IMR-90 (cell line): Measurements from ENCODE around the gene GNG7. TPM values are rescaled to one million over a fixed set of nuclear protein-coding genes. Genes with fewer than 3 reads are reported as not detected.
"Not testable (repeated sequence)": the region's sequence is repeated elsewhere in the genome, so short reads cannot be mapped to it uniquely, and the experiment has no call there.

ENCODE experiments used
- ATAC-seq: fragments of 200-7000 bp; cut with Tn5 transposase; 2 replicates; pipeline ENCODE4 v1.9.1; 2020; ENCODE audit warnings: low read depth, mild to moderate bottlenecking, moderate library complexity
- BruUV-seq: library from RNA; stranded (reverse); fragments of 400-500 nt; replicated peaks from 2 replicates; lab custom pipeline; 2021; lab: Mats Ljungman, UMichigan
- CTCF ChIA-PET: fragments of 300-600 bp; formaldehyde crosslinking; extraction: SDS; loops from one replicate; lab custom pipeline; 2021; ENCODE audit warnings: antibody characterized with exemption; lab: Yijun Ruan, JAX
- POLR2A ChIA-PET: fragments of 300-600 bp; sonication (Branson Sonifier 250); formaldehyde crosslinking; loops from one replicate; lab custom pipeline; 2022; ENCODE audit warnings: antibody characterized with exemption; ENCODE audit not compliant: unreplicated experiment; lab: Charles Lee
- DNase-seq: peaks from one replicate; pipeline ENCODE4 v3.0.0; 2013
- H2AFZ ChIP-seq: replicated peaks from 2 replicates; pipeline ENCODE3; 2013; ENCODE audit warnings: low read length, mild to moderate bottlenecking; ENCODE audit not compliant: poor library complexity
- H2AK5ac ChIP-seq: 2 replicates; pipeline ENCODE4 v1.6.1; 2013; ENCODE audit warnings: low read depth, low read length, inconsistent platforms
- H2AK9ac ChIP-seq: replicated peaks from 2 replicates; pipeline ENCODE3; 2013; ENCODE audit warnings: mild to moderate bottlenecking, low read depth, low read length, moderate library complexity; ENCODE audit not compliant: poor library complexity
- H2BK120ac ChIP-seq: 2 replicates; pipeline ENCODE4 v1.6.1; 2013; ENCODE audit warnings: low read depth, low read length, inconsistent platforms
- H2BK15ac ChIP-seq: 3 replicates; pipeline ENCODE4 v1.6.1; 2013; ENCODE audit warnings: low read depth, low read length, inconsistent platforms
- H2BK20ac ChIP-seq: 2 replicates; pipeline ENCODE4 v1.6.1; 2013; ENCODE audit warnings: low read depth, mild to moderate bottlenecking, inconsistent platforms, low read length, moderate library complexity
- H2BK5ac ChIP-seq: 2 replicates; pipeline ENCODE4 v1.6.1; 2013; ENCODE audit warnings: mild to moderate bottlenecking, low read depth, low read length, inconsistent platforms; ENCODE audit not compliant: poor library complexity, severe bottlenecking
- H3K14ac ChIP-seq: replicated peaks from 2 replicates; pipeline ENCODE4 v1.6.1; 2013; ENCODE audit warnings: low read depth, low read length, inconsistent platforms
- H3K18ac ChIP-seq: 2 replicates; pipeline ENCODE4 v1.6.1; 2013; ENCODE audit warnings: low read depth, low read length, control low read depth
- H3K23ac ChIP-seq: 2 replicates; pipeline ENCODE4 v1.6.1; 2013; ENCODE audit warnings: low read depth, low read length, inconsistent platforms
- H3K27ac ChIP-seq: 2 replicates; pipeline ENCODE4 v1.5.1; 2013; ENCODE audit warnings: mild to moderate bottlenecking, control low read depth, low read length; ENCODE audit not compliant: insufficient read depth
- H3K27me3 ChIP-seq: 2 replicates; pipeline ENCODE4 v1.6.1; 2013; ENCODE audit warnings: low read length; ENCODE audit not compliant: control insufficient read depth, insufficient read depth
- H3K36me3 ChIP-seq: 2 replicates; pipeline ENCODE4 v1.6.1; 2013; ENCODE audit warnings: low read length, mixed read lengths; ENCODE audit not compliant: control insufficient read depth, insufficient read depth
- H3K4ac ChIP-seq: 2 replicates; pipeline ENCODE4 v1.6.1; 2013; ENCODE audit warnings: low read depth, low read length, inconsistent platforms
- H3K4me1 ChIP-seq: 2 replicates; pipeline ENCODE4 v1.6.1; 2013; ENCODE audit warnings: low read length, mixed read lengths; ENCODE audit not compliant: control insufficient read depth, insufficient read depth
- H3K4me2 ChIP-seq: 2 replicates; pipeline ENCODE4 v1.6.1; 2013; ENCODE audit warnings: low read depth, mild to moderate bottlenecking, control low read depth, low read length, moderate library complexity
- H3K4me3 ChIP-seq: 2 replicates; pipeline ENCODE4 v1.5.1; 2013; ENCODE audit warnings: low read depth, mild to moderate bottlenecking, control low read depth, low read length, moderate library complexity; ENCODE audit not compliant: insufficient read depth
- H3K56ac ChIP-seq: 2 replicates; pipeline ENCODE4 v1.6.1; 2013; ENCODE audit warnings: low read length, inconsistent platforms; ENCODE audit not compliant: insufficient read depth; ENCODE audit errors: extremely low read depth
- H3K79me1 ChIP-seq, 2 experiments: 2 replicates each; pipeline ENCODE4 v1.6.1; 2013; ENCODE audit warnings: low read length in 2 of 2, inconsistent platforms in 1 of 2, low read depth in 1 of 2
- H3K9ac ChIP-seq: 2 replicates; pipeline ENCODE4 v1.6.1; 2013; ENCODE audit warnings: low read depth, low read length, control low read depth
- H3K9me1 ChIP-seq: 2 replicates; pipeline ENCODE4 v1.6.1; 2013; ENCODE audit warnings: low read length, inconsistent platforms; ENCODE audit not compliant: insufficient read depth
- H3K9me3 ChIP-seq: 2 replicates; pipeline ENCODE4 v1.6.1; 2013; ENCODE audit warnings: low read length; ENCODE audit not compliant: control insufficient read depth, insufficient read depth
- H4K20me1 ChIP-seq: 2 replicates; pipeline ENCODE4 v1.6.1; 2013; ENCODE audit warnings: low read length, inconsistent platforms; ENCODE audit not compliant: insufficient read depth
- H4K5ac ChIP-seq: 2 replicates; pipeline ENCODE4 v1.6.1; 2013; ENCODE audit warnings: mild to moderate bottlenecking, low read depth, low read length, control low read depth
- H4K8ac ChIP-seq, 2 experiments: 2 replicates each; pipeline ENCODE4 v1.6.1; 2013; ENCODE audit warnings: low read depth in 2 of 2, low read length in 2 of 2, control low read depth in 1 of 2, inconsistent platforms in 1 of 2
- H4K91ac ChIP-seq: 2 replicates; pipeline ENCODE4 v1.6.1; 2013; ENCODE audit warnings: low read depth, low read length, inconsistent platforms; ENCODE audit not compliant: insufficient read depth
- CEBPB ChIP-seq: IDR thresholded peaks from 2 replicates; pipeline ENCODE4 v1.6.1; 2012; ENCODE audit warnings: low read depth, low read length, improper control_type of control experiment
- CHD1 ChIP-seq: IDR thresholded peaks from 2 replicates; pipeline ENCODE4 v1.6.1; 2012; ENCODE audit warnings: low read depth, low read length, improper control_type of control experiment
- FOS ChIP-seq: fragments of 150-350 bp; IDR thresholded peaks from 2 replicates; pipeline ENCODE4 v1.6.1; 2016; ENCODE audit warnings: low read depth, low read length
- MXI1 ChIP-seq: IDR thresholded peaks from 2 replicates; pipeline ENCODE4 v1.6.1; 2012; ENCODE audit warnings: low read depth, mild to moderate bottlenecking, low read length, moderate library complexity, borderline replicate concordance
- POLR2A ChIP-seq: IDR thresholded peaks from 2 replicates; pipeline ENCODE4 v1.6.1; 2012; ENCODE audit warnings: mild to moderate bottlenecking, low read depth, low read length
- RAD21 ChIP-seq: IDR thresholded peaks from 2 replicates; pipeline ENCODE4 v1.6.1; 2012; ENCODE audit warnings: low read length, improper control_type of control experiment
- RFX5 ChIP-seq: IDR thresholded peaks from 2 replicates; pipeline ENCODE4 v1.8.0; 2012; ENCODE audit warnings: low read depth, mild to moderate bottlenecking, low read length, moderate library complexity
- WGBS, 2 experiments: methylation state at CpG; one replicate each; pipeline versions ENCODE4 v1.1.5 to v1.1.7; 2013; ENCODE audit warnings: missing lambda C conversion rate in 2 of 2; ENCODE audit not compliant: insufficient read length in 1 of 2; ENCODE audit errors: extremely low coverage in 2 of 2; 5-methylcytosine and 5-hydroxymethylcytosine counted together
- dilution Hi-C: fragments of 300-500 bp; cut with HindIII; formaldehyde crosslinking; loops from one replicate; pipeline ENCODE4 v1.14.3; 2018; ENCODE audit warnings: low sequenced_read_pairs; ENCODE audit not compliant: unreplicated experiment
- in situ Hi-C: fragments of 300-500 bp; cut with MboI; formaldehyde crosslinking; loops from 3 replicates; pipeline ENCODE4 v1.14.3; 2019; ENCODE audit warnings: low sequenced_read_pairs, inconsistent platforms, mixed read lengths
- intact Hi-C: fragments of 100-400 bp; cut with micrococcal nuclease; formaldehyde crosslinking; loops from 2 replicates; pipeline ENCODE4 v1.10.0; 2022
- polyA plus RNA-seq, 3 experiments: library from polyadenylated mRNA; depleted of rRNA; stranded (reverse); fragments of >200 nt; gene quantifications; 2 replicates each; pipeline ENCODE4 v1.2.3, GENCODE V29; 2012; ENCODE audit warnings: low replicate concordance in 1 of 3
- total RNA-seq: library from RNA; depleted of rRNA; stranded (reverse); fragments of >200 nt; gene quantifications from 2 replicates; pipeline ENCODE4 v1.2.3, GENCODE V29; 2012

The GNG7 gene
- total and polyA plus RNA-seq, 2 of the 4 experiments (the other 2 are of a cell fraction) = under 0.01 to 0.21 TPM

GRCh38 chr19:2494447-2495129 is 207.9 kb downstream of the GNG7 start (continued):
- TF ChIP-seq RFX5 (no peak), CEBPB (no peak)

- WGBS, 2 experiments = 52% methylated on average over 11 of the region's 21 CpGs; no CpG with 5 or more reads in 1 of the 2 experiments
- in situ Hi-C loops = no loop called here
- intact Hi-C loops = no loop called here
- peak overlapping the region; percentile 18; the same call in 2 of the 3 replicates for H2BK15ac ChIP-seq
- H2AFZ ChIP-seq = peak overlapping the region; percentile 94
- H3K4ac ChIP-seq = peak overlapping the region; percentile 81
- H3K4me3 ChIP-seq = peak overlapping the region; percentile 54
- H4K8ac ChIP-seq = peak overlapping the region; percentile 45 to 61; a peak in 2 of 4 replicates
- peak overlapping the region; percentile 79 for H3K4me2 ChIP-seq
- dilution Hi-C loops = no loop called here
- no peak overlapping the region; the same call in 1 of the 2 replicates for H3K27ac ChIP-seq
- H3K56ac ChIP-seq = no peak overlapping the region
- peak; percentile 65 for DNase-seq
- H3K27me3 ChIP-seq = no peaks in the 10 kb centered on the region; the same call in 1 of the 2 replicates
- peak overlapping the region; percentile 90 for H2AK5ac ChIP-seq
- peak overlapping the region; percentile 86 for H2BK120ac ChIP-seq
- CTCF ChIA-PET = no interaction called here
- peak overlapping the region; percentile 55 for H3K14ac ChIP-seq
- H3K18ac ChIP-seq = no peak overlapping the region
- H3K36me3 ChIP-seq = no peaks in the 10 kb centered on the region
- H3K9me3 ChIP-seq = no peaks in the 10 kb centered on the region
- peak overlapping the region; percentile 75 for H2AK9ac ChIP-seq
- peaks cover 3% of the 10 kb centered on the region; the same call in 1 of the 2 replicates for H4K20me1 ChIP-seq
- H3K79me1 ChIP-seq = peaks cover 0 to 26% of the 10 kb centered on the region in 2 experiments; a peak in 2 of 4 replicates
- H3K9me1 ChIP-seq = peaks cover 14% of the 10 kb centered on the region
- TF ChIP-seq CEBPB (peak; percentile 42), RFX5 (no peak), CHD1 (no peak), FOS (peak; percentile 76), MXI1 (no peak), POLR2A (0 out of 2 replicates have a peak, but pooled peaks have one; percentile 16), RAD21 (no peak; the same call in 1 of the 2 replicates)
- peak overlapping the region; percentile 74 for H2BK20ac ChIP-seq
- H3K9ac ChIP-seq = no peak overlapping the region
- H3K23ac ChIP-seq = peak overlapping the region; percentile 33; the same call in 1 of the 2 replicates
- peak overlapping the region; percentile 83 for H4K91ac ChIP-seq
- peak overlapping the region; percentile 58 for H2BK5ac ChIP-seq
- no peak overlapping the region for H4K5ac ChIP-seq
- ATAC-seq = peak; percentile 7
- peaks cover 22% of the 10 kb centered on the region for H3K4me1 ChIP-seq
- POLR2A ChIA-PET = no interaction called here
- no TSS peak for BruUV-seq
Observed at GRCh38 chr19:2494084-2494446, 208.4 kb downstream of the GNG7 start.

GRCh38 chr19:2493448-2493847 is 209.0 kb downstream of the GNG7 start:
- Histone ChIP-seq H3K14ac (peak overlapping the region; percentile 58; the same call in 1 of the 2 replicates), H3K79me1 (peaks cover 0 to 26% of the 10 kb centered on the region in 2 experiments; a peak in 2 of 4 replicates), H3K4me1 (peaks cover 22% of the 10 kb centered on the region), H3K9me1 (peaks cover 14% of the 10 kb centered on the region), H2BK120ac (peak overlapping the region; percentile 86), H3K23ac (0 out of 2 replicates have a peak overlapping the region, but pooled peaks have one; percentile 33), H3K4ac (peak overlapping the region; percentile 71; the same call in 1 of the 2 replicates), H2BK15ac (0 out of 3 replicates have a peak overlapping the region, but pooled peaks have one; percentile 33), H2AK5ac (peak overlapping the region; percentile 23), H2BK20ac (peak overlapping the region; percentile 74)
- in situ Hi-C loops, H4K5ac ChIP-seq, H3K36me3 ChIP-seq, H4K20me1 ChIP-seq, H3K9me3 ChIP-seq, H3K27me3 ChIP-seq, POLR2A ChIA-PET, BruUV-seq, H2BK5ac ChIP-seq, H3K4me2 ChIP-seq, H4K8ac ChIP-seq, dilution Hi-C loops, ATAC-seq, H4K91ac ChIP-seq, H3K4me3 ChIP-seq, H3K18ac ChIP-seq, DNase-seq, H2AFZ ChIP-seq, CTCF ChIA-PET, H3K56ac ChIP-seq, H3K9ac ChIP-seq, H3K27ac ChIP-seq, H2AK9ac ChIP-seq, intact Hi-C loops: not testable (repeated sequence)
- WGBS, 2 experiments = 88% methylated on average over 6 of the region's 14 CpGs; no CpG with 5 or more reads in 1 of the 2 experiments
